ENCODE measurements around the gene RAET1L. TPM values are rescaled to one million over a fixed set of nuclear protein-coding genes. Genes with fewer than 3 reads are reported as not detected.

The RAET1L gene
- total and polyA plus RNA-seq, 9 of the 15 experiments (the other 6 are each of a cell fraction or from before 2014, with no cell fraction given): not detected

DNA sequence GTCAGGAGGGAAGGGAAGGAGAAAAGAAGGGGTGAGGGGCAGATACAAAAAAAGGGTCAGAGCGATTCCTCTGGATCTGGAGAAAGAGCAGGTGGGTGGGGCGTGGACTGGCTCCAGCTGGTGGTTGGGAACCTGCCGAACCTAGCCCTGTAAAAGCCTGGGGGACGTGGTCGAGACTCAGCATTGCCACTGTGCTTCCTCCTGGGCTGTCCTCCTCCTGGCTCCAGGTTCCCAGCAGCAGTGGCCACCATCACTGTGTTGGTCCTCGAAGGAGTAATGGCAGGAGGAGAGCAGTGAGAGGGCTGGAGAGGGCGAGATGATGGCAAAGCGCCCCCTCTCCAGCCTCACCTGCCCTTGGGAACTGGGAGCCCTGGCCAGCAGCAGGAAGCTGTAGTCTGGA, 3.5 kb upstream of the RAET1L start (continued):
- TF ChIP-seq, protein P1, sequence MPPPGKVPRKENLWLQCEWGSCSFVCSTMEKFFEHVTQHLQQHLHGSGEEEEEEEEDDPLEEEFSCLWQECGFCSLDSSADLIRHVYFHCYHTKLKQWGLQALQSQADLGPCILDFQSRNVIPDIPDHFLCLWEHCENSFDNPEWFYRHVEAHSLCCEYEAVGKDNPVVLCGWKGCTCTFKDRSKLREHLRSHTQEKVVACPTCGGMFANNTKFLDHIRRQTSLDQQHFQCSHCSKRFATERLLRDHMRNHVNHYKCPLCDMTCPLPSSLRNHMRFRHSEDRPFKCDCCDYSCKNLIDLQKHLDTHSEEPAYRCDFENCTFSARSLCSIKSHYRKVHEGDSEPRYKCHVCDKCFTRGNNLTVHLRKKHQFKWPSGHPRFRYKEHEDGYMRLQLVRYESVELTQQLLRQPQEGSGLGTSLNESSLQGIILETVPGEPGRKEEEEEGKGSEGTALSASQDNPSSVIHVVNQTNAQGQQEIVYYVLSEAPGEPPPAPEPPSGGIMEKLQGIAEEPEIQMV (tag; conservative IDR thresholded peaks at IDR 0.05; ENCODE audit: low read depth): no peak

DNA sequence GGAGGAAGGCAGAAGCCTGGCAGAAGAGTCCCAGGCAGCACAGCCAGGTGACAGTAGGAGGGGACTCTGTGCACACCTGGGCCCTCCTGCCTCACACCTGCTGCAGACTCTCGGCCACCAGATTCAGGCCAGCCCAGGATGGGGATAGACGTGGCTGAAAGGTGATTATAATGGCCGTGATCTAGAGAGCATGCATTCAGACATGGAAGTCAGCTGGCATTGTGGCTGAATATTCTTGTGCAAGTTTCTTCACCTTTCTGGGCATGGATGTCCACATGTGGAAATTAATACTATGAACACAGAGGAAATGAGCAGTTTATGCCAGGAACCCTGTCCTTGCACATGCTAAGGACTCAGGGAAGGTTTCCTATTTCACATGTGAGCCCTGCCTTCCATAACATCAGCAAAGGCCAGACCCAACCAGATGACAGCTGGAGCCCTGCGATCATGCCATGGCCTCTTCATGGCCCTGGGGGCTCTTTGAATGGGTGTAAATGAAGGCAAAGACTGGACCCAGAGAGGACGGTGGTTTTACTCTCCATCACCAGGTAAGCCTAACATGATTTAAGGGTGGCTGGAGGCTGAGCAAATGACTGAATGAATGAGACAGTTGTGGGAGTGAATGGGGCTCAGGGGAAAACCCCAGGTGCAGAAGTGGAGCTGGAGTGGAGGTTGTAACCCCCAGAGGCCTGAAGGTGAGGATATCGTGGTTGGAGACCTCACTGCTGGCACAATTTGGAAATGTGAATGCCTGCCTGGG, 2.7 kb upstream of the RAET1L start:
- Histone ChIP-seq H3K4me2 (ENCODE audit: insufficient read depth, low read length) (no peak overlapping the region), H3K9me1 (ENCODE audit: control insufficient read depth, insufficient read depth, low read length) (peaks cover 4% of the 10 kb centered on the region), H3K27ac (ENCODE audit: extremely low read depth, low read depth, low read length) (no peak overlapping the region), H3K4me3 (no peak overlapping the region), H3K9me3 (replicated peaks; ENCODE audit: control insufficient read depth, insufficient read depth, low read depth, low read length) (no peaks in the 10 kb centered on the region), H2AFZ (ENCODE audit: low read depth, low read length) (no peak overlapping the region), H4K20me1 (replicated peaks; ENCODE audit: control insufficient read depth, insufficient read depth, low read length) (0 out of 2 replicates have a peak, but pooled peaks cover 3% of the 10 kb centered on the region), H3K4me1 (replicated peaks in 1 of 2; ENCODE audit: control insufficient read depth in 2 of 2, insufficient read depth in 2 of 2, low read length in 2 of 2) (peaks cover 0 to 9% of the 10 kb centered on the region in 2 experiments; a peak in 1 of 5 replicates), H3K27me3 (ENCODE audit: control insufficient read depth in 2 of 2, insufficient read depth in 2 of 2, low read length in 2 of 2) (peaks cover 39 to 81% of the 10 kb centered on the region in 2 experiments), H3K36me3 (ENCODE audit: control insufficient read depth, insufficient read depth, low read length) (no peaks in the 10 kb centered on the region), H3K9ac (ENCODE audit: insufficient read depth in 1 of 2, low read depth in 2 of 2, low read length in 2 of 2) (no peak overlapping the region), H3K79me2 (ENCODE audit: control insufficient read depth, insufficient read depth, low read length) (no peaks in the 10 kb centered on the region)
- POLR2A ChIA-PET: no interaction called here
- BruUV-seq (replicated peaks): no TSS peak
- ATAC-seq: no peak
- in situ Hi-C loops (cut with MboI) (no loop called here), intact Hi-C loops (cut with micrococcal nuclease) (no loop called here)
- TF ChIP-seq, protein P2, sequence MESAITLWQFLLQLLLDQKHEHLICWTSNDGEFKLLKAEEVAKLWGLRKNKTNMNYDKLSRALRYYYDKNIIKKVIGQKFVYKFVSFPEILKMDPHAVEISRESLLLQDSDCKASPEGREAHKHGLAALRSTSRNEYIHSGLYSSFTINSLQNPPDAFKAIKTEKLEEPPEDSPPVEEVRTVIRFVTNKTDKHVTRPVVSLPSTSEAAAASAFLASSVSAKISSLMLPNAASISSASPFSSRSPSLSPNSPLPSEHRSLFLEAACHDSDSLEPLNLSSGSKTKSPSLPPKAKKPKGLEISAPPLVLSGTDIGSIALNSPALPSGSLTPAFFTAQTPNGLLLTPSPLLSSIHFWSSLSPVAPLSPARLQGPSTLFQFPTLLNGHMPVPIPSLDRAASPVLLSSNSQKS (CRISPR knock-in tag; IDR thresholded peaks at IDR 0.05): no peak
- no peak for TF ChIP-seq ZSCAN32 (CRISPR knock-in tag; IDR thresholded peaks at IDR 0.05)
- TF ChIP-seq ZNF316 (IDR thresholded peaks at IDR 0.05): no peak
- TF ChIP-seq, protein P3, sequence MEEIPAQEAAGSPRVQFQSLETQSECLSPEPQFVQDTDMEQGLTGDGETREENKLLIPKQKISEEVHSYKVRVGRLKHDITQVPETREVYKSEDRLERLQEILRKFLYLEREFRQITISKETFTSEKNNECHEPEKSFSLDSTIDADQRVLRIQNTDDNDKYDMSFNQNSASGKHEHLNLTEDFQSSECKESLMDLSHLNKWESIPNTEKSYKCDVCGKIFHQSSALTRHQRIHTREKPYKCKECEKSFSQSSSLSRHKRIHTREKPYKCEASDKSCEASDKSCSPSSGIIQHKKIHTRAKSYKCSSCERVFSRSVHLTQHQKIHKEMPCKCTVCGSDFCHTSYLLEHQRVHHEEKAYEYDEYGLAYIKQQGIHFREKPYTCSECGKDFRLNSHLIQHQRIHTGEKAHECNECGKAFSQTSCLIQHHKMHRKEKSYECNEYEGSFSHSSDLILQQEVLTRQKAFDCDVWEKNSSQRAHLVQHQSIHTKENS (CRISPR knock-in tag; IDR thresholded peaks at IDR 0.05): no peak
- WGBS (ENCODE audit: insufficient coverage, low coverage, missing lambda C conversion rate): 1% methylated on average over 6 of the region's 6 CpGs
- CTCF ChIA-PET (ENCODE audit: low intra/inter-chr PET ratio): no interaction called here
- DNase-seq (ENCODE audit: extremely low read depth in 1 of 4, low spot score in 3 of 4): no peak
- FAIRE-seq: no peak

Measured in K562 (cell line).